ENCODE results near the gene CALB2. TPM values are rescaled to one million over a fixed set of nuclear protein-coding genes. Genes with fewer than 3 reads are reported as not detected.
A peak's percentile ranks its signal among the peaks of the same experiment; 100 is the strongest.

The CALB2 gene
- total and polyA plus RNA-seq, 2 of the 13 experiments (the other 11 are each of a cell fraction or from before 2014, with no cell fraction given) = 0.37 to 0.40 TPM

DNA sequence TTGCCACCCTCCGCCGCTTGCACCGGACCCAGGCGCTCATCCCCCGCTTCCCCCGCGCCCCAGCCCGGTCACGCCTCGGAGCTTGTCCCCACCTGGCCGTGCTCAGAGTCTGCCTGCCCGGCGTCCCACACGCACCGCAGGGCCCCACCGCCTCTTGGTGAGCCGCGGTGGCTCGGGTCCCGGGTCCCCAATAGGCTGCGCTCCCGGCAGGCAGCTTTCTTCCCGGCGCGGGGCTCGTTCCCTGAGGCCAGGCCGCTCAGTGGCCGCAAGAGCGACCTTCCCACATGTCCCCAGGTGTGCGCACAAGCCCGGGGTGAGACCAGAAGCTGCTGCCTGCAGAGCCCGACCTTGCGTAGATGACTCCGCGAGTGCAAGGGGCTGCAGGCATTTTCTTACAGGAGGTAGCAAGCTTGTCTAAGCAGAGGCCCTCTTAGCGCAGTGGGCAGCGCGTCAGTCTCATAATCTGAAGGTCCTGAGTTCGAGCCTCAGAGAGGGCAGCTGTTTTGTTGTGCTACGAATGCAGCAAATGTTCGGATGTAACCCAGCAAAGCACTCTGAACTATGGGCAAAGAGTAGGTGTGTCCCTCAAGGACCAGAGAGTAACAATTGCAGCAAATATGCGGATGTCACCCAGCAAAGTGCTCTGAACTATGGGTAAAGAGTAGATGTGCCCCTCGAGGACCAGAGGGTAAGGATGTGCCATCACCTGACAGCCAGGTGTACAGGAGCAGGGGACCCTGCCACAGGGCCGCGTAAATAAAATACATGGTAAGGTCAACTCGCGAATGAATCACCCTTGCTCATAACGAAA, 67.8 kb downstream of the CALB2 start (continued):
- TF ChIP-seq FOXA1 (IDR thresholded peaks at IDR 0.05) (no peak), FOXA1 (CRISPR knock-in tag; IDR thresholded peaks at IDR 0.05) (peak; percentile 7; the same call in 1 of the 2 replicates), ELK4 (CRISPR knock-in tag; IDR thresholded peaks at IDR 0.05; ENCODE audit: borderline replicate concordance) (no peak; the same call in 1 of the 2 replicates), NFYB (CRISPR knock-in tag; IDR thresholded peaks at IDR 0.05) (no peak; the same call in 1 of the 2 replicates), PRPF4 (IDR thresholded peaks at IDR 0.05; ENCODE audit: low read depth, low read length, poor library complexity, severe bottlenecking) (peak; percentile 79), ZNF282 (IDR thresholded peaks at IDR 0.05; ENCODE audit: partially characterized antibody) (no peak), ADNP (CRISPR knock-in tag; IDR thresholded peaks at IDR 0.05) (peak; percentile 74; the same call in 1 of the 2 replicates), ZMYM3 (CRISPR knock-in tag; IDR thresholded peaks at IDR 0.05) (peak; percentile 98), RXRA (CRISPR knock-in tag; IDR thresholded peaks at IDR 0.05) (peak; percentile 92), SUZ12 (IDR thresholded peaks at IDR 0.05; ENCODE audit: low read depth, low read length) (no peak), AHR (CRISPR knock-in tag; IDR thresholded peaks at IDR 0.05) (peak; percentile 84), ZNF879 (CRISPR knock-in tag; IDR thresholded peaks at IDR 0.05) (0 out of 2 replicates have a peak, but pooled peaks have one; percentile 50), ARHGAP35 (CRISPR knock-in tag; IDR thresholded peaks at IDR 0.05; ENCODE audit: borderline replicate concordance) (peak; percentile 92), MZF1 (CRISPR knock-in tag; IDR thresholded peaks at IDR 0.05; ENCODE audit: borderline replicate concordance) (no peak), SNAPC2 (CRISPR knock-in tag; IDR thresholded peaks at IDR 0.05) (peak; percentile 63; the same call in 1 of the 2 replicates)
- TF ChIP-seq, protein P1, sequence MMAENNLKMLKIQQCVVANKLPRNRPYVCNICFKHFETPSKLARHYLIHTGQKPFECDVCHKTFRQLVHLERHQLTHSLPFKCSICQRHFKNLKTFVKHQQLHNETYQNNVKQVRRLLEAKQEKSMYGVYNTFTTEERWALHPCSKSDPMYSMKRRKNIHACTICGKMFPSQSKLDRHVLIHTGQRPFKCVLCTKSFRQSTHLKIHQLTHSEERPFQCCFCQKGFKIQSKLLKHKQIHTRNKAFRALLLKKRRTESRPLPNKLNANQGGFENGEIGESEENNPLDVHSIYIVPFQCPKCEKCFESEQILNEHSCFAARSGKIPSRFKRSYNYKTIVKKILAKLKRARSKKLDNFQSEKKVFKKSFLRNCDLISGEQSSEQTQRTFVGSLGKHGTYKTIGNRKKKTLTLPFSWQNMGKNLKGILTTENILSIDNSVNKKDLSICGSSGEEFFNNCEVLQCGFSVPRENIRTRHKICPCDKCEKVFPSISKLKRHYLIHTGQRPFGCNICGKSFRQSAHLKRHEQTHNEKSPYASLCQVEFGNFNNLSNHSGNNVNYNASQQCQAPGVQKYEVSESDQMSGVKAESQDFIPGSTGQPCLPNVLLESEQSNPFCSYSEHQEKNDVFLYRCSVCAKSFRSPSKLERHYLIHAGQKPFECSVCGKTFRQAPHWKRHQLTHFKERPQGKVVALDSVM (CRISPR knock-in tag; IDR thresholded peaks at IDR 0.05) = peak; percentile 76
- TF ChIP-seq, protein P2, sequence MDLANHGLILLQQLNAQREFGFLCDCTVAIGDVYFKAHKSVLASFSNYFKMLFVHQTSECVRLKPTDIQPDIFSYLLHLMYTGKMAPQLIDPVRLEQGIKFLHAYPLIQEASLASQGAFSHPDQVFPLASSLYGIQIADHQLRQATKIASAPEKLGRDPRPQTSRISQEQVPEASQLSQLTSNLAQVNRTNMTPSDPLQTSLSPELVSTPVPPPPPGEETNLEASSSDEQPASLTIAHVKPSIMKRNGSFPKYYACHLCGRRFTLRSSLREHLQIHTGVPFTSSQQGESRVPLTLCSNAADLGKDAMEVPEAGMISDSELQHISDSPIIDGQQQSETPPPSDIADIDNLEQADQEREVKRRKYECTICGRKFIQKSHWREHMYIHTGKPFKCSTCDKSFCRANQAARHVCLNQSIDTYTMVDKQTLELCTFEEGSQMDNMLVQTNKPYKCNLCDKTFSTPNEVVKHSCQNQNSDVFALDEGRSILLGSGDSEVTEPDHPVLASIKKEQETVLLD (CRISPR knock-in tag; IDR thresholded peaks at IDR 0.05; ENCODE audit: low read depth) = no peak; the same call in 1 of the 2 replicates
- TF ChIP-seq, protein P3, sequence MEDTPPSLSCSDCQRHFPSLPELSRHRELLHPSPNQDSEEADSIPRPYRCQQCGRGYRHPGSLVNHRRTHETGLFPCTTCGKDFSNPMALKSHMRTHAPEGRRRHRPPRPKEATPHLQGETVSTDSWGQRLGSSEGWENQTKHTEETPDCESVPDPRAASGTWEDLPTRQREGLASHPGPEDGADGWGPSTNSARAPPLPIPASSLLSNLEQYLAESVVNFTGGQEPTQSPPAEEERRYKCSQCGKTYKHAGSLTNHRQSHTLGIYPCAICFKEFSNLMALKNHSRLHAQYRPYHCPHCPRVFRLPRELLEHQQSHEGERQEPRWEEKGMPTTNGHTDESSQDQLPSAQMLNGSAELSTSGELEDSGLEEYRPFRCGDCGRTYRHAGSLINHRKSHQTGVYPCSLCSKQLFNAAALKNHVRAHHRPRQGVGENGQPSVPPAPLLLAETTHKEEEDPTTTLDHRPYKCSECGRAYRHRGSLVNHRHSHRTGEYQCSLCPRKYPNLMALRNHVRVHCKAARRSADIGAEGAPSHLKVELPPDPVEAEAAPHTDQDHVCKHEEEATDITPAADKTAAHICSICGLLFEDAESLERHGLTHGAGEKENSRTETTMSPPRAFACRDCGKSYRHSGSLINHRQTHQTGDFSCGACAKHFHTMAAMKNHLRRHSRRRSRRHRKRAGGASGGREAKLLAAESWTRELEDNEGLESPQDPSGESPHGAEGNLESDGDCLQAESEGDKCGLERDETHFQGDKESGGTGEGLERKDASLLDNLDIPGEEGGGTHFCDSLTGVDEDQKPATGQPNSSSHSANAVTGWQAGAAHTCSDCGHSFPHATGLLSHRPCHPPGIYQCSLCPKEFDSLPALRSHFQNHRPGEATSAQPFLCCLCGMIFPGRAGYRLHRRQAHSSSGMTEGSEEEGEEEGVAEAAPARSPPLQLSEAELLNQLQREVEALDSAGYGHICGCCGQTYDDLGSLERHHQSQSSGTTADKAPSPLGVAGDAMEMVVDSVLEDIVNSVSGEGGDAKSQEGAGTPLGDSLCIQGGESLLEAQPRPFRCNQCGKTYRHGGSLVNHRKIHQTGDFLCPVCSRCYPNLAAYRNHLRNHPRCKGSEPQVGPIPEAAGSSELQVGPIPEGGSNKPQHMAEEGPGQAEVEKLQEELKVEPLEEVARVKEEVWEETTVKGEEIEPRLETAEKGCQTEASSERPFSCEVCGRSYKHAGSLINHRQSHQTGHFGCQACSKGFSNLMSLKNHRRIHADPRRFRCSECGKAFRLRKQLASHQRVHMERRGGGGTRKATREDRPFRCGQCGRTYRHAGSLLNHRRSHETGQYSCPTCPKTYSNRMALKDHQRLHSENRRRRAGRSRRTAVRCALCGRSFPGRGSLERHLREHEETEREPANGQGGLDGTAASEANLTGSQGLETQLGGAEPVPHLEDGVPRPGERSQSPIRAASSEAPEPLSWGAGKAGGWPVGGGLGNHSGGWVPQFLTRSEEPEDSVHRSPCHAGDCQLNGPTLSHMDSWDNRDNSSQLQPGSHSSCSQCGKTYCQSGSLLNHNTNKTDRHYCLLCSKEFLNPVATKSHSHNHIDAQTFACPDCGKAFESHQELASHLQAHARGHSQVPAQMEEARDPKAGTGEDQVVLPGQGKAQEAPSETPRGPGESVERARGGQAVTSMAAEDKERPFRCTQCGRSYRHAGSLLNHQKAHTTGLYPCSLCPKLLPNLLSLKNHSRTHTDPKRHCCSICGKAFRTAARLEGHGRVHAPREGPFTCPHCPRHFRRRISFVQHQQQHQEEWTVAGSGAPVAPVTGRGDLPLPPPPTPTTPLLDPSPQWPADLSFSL (CRISPR knock-in tag; IDR thresholded peaks at IDR 0.05) = no peak
